Gastrocnemius medialis (tissue), 4 donors: Measurements from ENCODE around the gene NCSTN. TPM values are rescaled to one million over a fixed set of nuclear protein-coding genes. Genes with fewer than 3 reads are reported as not detected.

ENCODE experiments used
- ATAC-seq, 2 donors: fragments of 150-250 bp; one replicate each; pipeline ENCODE4 v1.9.1; 2016
- DNase-seq, 2 donors: peaks; one replicate each; pipeline ENCODE4 v3.0.0-alpha.2; 2019
- H3K27ac ChIP-seq, 4 donors: fragments of 200-600 bp; sonication (generic); 1 replicate in 1 of 4; 2 replicates in 3 of 4; pipeline ENCODE4 v1.5.1; 2016 to 2018; ENCODE audit warnings: mild to moderate bottlenecking in 2 of 4, moderate library complexity in 1 of 4
- H3K27me3 ChIP-seq, 3 donors: fragments of 200-600 bp; sonication (generic) in 2 of 3; 1 replicate in 1 of 3; 2 replicates in 2 of 3; pipeline versions ENCODE4 v1.5.1 to v1.6.0; 2016 to 2019; ENCODE audit warnings: mild to moderate bottlenecking in 1 of 3, moderate library complexity in 1 of 3
- H3K36me3 ChIP-seq, 2 donors: fragments of 200-600 bp; sonication (generic) in 1 of 2; one replicate each; pipeline ENCODE4 v1.5.1; 2017 to 2018
- H3K4me1 ChIP-seq, 2 donors: fragments of 200-600 bp; sonication (generic) in 1 of 2; one replicate each; pipeline ENCODE4 v1.5.1; 2016 to 2017; ENCODE audit warnings: mild to moderate bottlenecking in 2 of 2
- H3K4me3 ChIP-seq, 4 donors: fragments of 200-600 bp; sonication (generic) in 3 of 4; 1 replicate in 1 of 4; 2 replicates in 3 of 4; pipeline ENCODE4 v1.5.1; 2016 to 2019; ENCODE audit warnings: mild to moderate bottlenecking in 2 of 4
- H3K9me3 ChIP-seq, 3 donors: fragments of 200-600 bp; sonication (generic) in 2 of 3; 1 replicate in 1 of 3; 2 replicates in 2 of 3; pipeline ENCODE4 v1.5.1; 2016 to 2019
- CTCF ChIP-seq, 5 experiments: fragments of 450-650 bp in 3 of 5; fragments of 200-600 bp in 2 of 5; sonication (generic) in 2 of 5; IDR thresholded peaks in 4 of 5; conservative IDR thresholded peaks in 1 of 5; 1 replicate in 4 of 5; 2 replicates in 1 of 5; pipeline ENCODE4 v1.5.1; 2016 to 2019; ENCODE audit warnings: antibody characterized with exemption in 5 of 5, mild to moderate bottlenecking in 3 of 5, moderate library complexity in 3 of 5
- POLR2A ChIP-seq, 2 donors: fragments of 450-650 bp; IDR thresholded peaks; one replicate each; pipeline ENCODE4 v1.6.1; 2017; ENCODE audit warnings: antibody characterized with exemption in 2 of 2, mild to moderate bottlenecking in 2 of 2, moderate library complexity in 2 of 2
- in situ Hi-C, 4 donors: fragments of 200-750 bp; cut with MboI; loops; one replicate each; pipeline versions ENCODE4 v1.15.0 to v1.8.0; 2017; ENCODE audit warnings: low sequenced_read_pairs in 4 of 4
- intact Hi-C: fragments of 100-400 bp; cut with DNase I; formaldehyde crosslinking; loops from one replicate; pipeline ENCODE4 v1.15.1; 2023; ENCODE audit warnings: low total_unique reads
- total RNA-seq, 4 donors: library from RNA; depleted of rRNA; stranded (reverse); fragments of >200 nt; gene quantifications; one replicate each; pipeline versions ENCODE4 v1.1.0 to v1.2.3, GENCODE V29; 2016

NCSTN gene
- total RNA-seq, 4 donors from 2014 or later: 29.2 to 59.3 (median 33.2) TPM

- H3K4me1 ChIP-seq: peaks cover 0 to 6% of the 10 kb centered on the region in 2 donors
- no peaks in the 10 kb centered on the region for H3K36me3 ChIP-seq
- peak; percentile 14 to 25 for ATAC-seq
- in situ Hi-C loops: no loop called here
- H3K9me3 ChIP-seq: no peaks in the 10 kb centered on the region
- intact Hi-C loops: no loop called here
- H3K4me3 ChIP-seq: peak overlapping the region; percentile 59 to 89 (median 70)
- TF ChIP-seq POLR2A (IDR thresholded peaks at IDR 0.05): no peak
- TF ChIP-seq CTCF (IDR thresholded peaks at IDR 0.05 in 4 of 5, conservative IDR thresholded peaks at IDR 0.05 in 1 of 5): no peak
- H3K27me3 ChIP-seq: peaks cover 0 to 8% (median 3%) of the 10 kb centered on the region in 3 donors
- DNase-seq: no peak
- H3K27ac ChIP-seq: peak overlapping the region in 2 of 4 donors; percentile 32 to 74
Measured at GRCh38 chr1:160400646-160401486, 57.7 kb downstream of the NCSTN start.

GRCh38 chr1:160401487-160401805 is 58.3 kb downstream of the NCSTN start:
- H3K36me3 ChIP-seq: no peaks in the 10 kb centered on the region
- ATAC-seq: no peak

GRCh38 chr1:160402001-160402795 is 59.0 kb downstream of the NCSTN start:
- in situ Hi-C loops (no loop called here), intact Hi-C loops (no loop called here)
- H3K4me1 ChIP-seq: peaks cover 0 to 6% of the 10 kb centered on the region in 2 donors
- no peak overlapping the region for H3K4me3 ChIP-seq
- ATAC-seq: no peak
- H3K27ac ChIP-seq: no peak overlapping the region
- DNase-seq: no peak
- no peaks in the 10 kb centered on the region for H3K36me3 ChIP-seq
- TF ChIP-seq CTCF (IDR thresholded peaks at IDR 0.05 in 4 of 5, conservative IDR thresholded peaks at IDR 0.05 in 1 of 5) (no peak), POLR2A (IDR thresholded peaks at IDR 0.05) (no peak)
- peaks cover 0 to 8% (median 3%) of the 10 kb centered on the region in 3 donors for H3K27me3 ChIP-seq
- H3K9me3 ChIP-seq: no peaks in the 10 kb centered on the region

More at GRCh38 chr1:160401487-160401805, 58.3 kb downstream of the NCSTN start:
- H3K9me3 ChIP-seq: no peaks in the 10 kb centered on the region
- H3K27ac ChIP-seq: no peak overlapping the region
- in situ Hi-C loops: no loop called here
- H3K27me3 ChIP-seq: peaks cover 0 to 8% (median 3%) of the 10 kb centered on the region in 3 donors
- H3K4me1 ChIP-seq: peaks cover 0 to 6% of the 10 kb centered on the region in 2 donors
- peak overlapping the region; percentile 59 to 89 (median 70) for H3K4me3 ChIP-seq
- intact Hi-C loops: no loop called here
- no peak for DNase-seq
- no peak for TF ChIP-seq POLR2A (IDR thresholded peaks at IDR 0.05)
- TF ChIP-seq CTCF (IDR thresholded peaks at IDR 0.05 in 4 of 5, conservative IDR thresholded peaks at IDR 0.05 in 1 of 5): no peak

- in situ Hi-C loops (no loop called here), intact Hi-C loops (no loop called here)
- no peak for ATAC-seq
- H3K27ac ChIP-seq: no peak overlapping the region
- H3K9me3 ChIP-seq: no peaks in the 10 kb centered on the region
- no peak for DNase-seq
- H3K36me3 ChIP-seq: no peaks in the 10 kb centered on the region
- peaks cover 0 to 6% of the 10 kb centered on the region in 2 donors for H3K4me1 ChIP-seq
- no peak overlapping the region for H3K4me3 ChIP-seq
- H3K27me3 ChIP-seq: peaks cover 0 to 8% (median 3%) of the 10 kb centered on the region in 3 donors
- TF ChIP-seq POLR2A (IDR thresholded peaks at IDR 0.05) (no peak), CTCF (IDR thresholded peaks at IDR 0.05 in 4 of 5, conservative IDR thresholded peaks at IDR 0.05 in 1 of 5) (no peak)
Measured at GRCh38 chr1:160403244-160403643, 60.1 kb downstream of the NCSTN start.
